ENCODE data around the gene EPB41L4B. TPM values are rescaled to one million over a fixed set of nuclear protein-coding genes. Genes with fewer than 3 reads are reported as not detected.
"Not testable (repeated sequence)": the region's sequence is repeated elsewhere in the genome, so short reads cannot be mapped to it uniquely, and the experiment has no call there.

Gene EPB41L4B
- total RNA-seq, 2 experiments from 2014 or later: 0.34 TPM

GRCh38 chr9:109342878-109343277, 22.0 kb upstream of the EPB41L4B start:
- intact Hi-C loops (cut with micrococcal nuclease): no loop called here
- Mint-ChIP-seq H3K27ac (no peak overlapping the region), H3K9me3 (no peaks in the 10 kb centered on the region), H3K4me3 (no peak overlapping the region), H3K36me3 (ENCODE audit: low read depth) (no peaks in the 10 kb centered on the region), H3K27me3 (no peaks in the 10 kb centered on the region), H3K4me1 (ENCODE audit: low read depth) (no peaks in the 10 kb centered on the region)
- ChIA-PET POLR2A (no interaction called here), CTCF (no interaction called here)
- ATAC-seq (no peak), DNase-seq (no peak)
- TF ChIP-seq CTCF (IDR thresholded peaks at IDR 0.05): no peak

GRCh38 chr9:109341561-109341960, 20.7 kb upstream of the EPB41L4B start:
- POLR2A ChIA-PET: no interaction called here
- CTCF ChIA-PET: no interaction called here
- no peaks in the 10 kb centered on the region for H3K4me1 Mint-ChIP-seq (ENCODE audit: low read depth)
- no peak overlapping the region for H3K4me3 Mint-ChIP-seq
- H3K27ac Mint-ChIP-seq: no peak overlapping the region
- no peak for ATAC-seq
- no peaks in the 10 kb centered on the region for H3K36me3 Mint-ChIP-seq (ENCODE audit: low read depth)
- TF ChIP-seq CTCF (IDR thresholded peaks at IDR 0.05): no peak
- H3K27me3 Mint-ChIP-seq: no peaks in the 10 kb centered on the region
- intact Hi-C loops (cut with micrococcal nuclease): no loop called here
- DNase-seq: no peak
- H3K9me3 Mint-ChIP-seq: no peaks in the 10 kb centered on the region

- H3K36me3 Mint-ChIP-seq (ENCODE audit: low read depth); intact Hi-C loops (cut with micrococcal nuclease); H3K4me3 Mint-ChIP-seq; H3K27me3 Mint-ChIP-seq; H3K9me3 Mint-ChIP-seq; ATAC-seq; CTCF ChIA-PET; H3K4me1 Mint-ChIP-seq (ENCODE audit: low read depth); POLR2A ChIA-PET; DNase-seq; H3K27ac Mint-ChIP-seq: not testable (repeated sequence)
These were observed 20.1 kb upstream of the EPB41L4B start for GRCh38 chr9:109340979-109341378.

GRCh38 chr9:109336409-109336808, 15.6 kb upstream of the EPB41L4B start:
- no peak for TF ChIP-seq CTCF (IDR thresholded peaks at IDR 0.05)
- CTCF ChIA-PET: no interaction called here
- intact Hi-C loops (cut with micrococcal nuclease): no loop called here
- Mint-ChIP-seq H3K4me1 (ENCODE audit: low read depth) (no peaks in the 10 kb centered on the region), H3K27ac (no peak overlapping the region), H3K9me3 (no peaks in the 10 kb centered on the region), H3K36me3 (ENCODE audit: low read depth) (no peaks in the 10 kb centered on the region), H3K27me3 (peaks cover 4% of the 10 kb centered on the region), H3K4me3 (no peak overlapping the region)
- POLR2A ChIA-PET: no interaction called here
- DNase-seq (no peak), ATAC-seq (no peak)

GRCh38 chr9:109335929-109336328, 15.1 kb upstream of the EPB41L4B start:
- POLR2A ChIA-PET: no interaction called here
- no peak for TF ChIP-seq CTCF (IDR thresholded peaks at IDR 0.05)
- no peaks in the 10 kb centered on the region for H3K9me3 Mint-ChIP-seq
- intact Hi-C loops (cut with micrococcal nuclease): no loop called here
- no peak overlapping the region for H3K27ac Mint-ChIP-seq
- no peaks in the 10 kb centered on the region for H3K36me3 Mint-ChIP-seq (ENCODE audit: low read depth)
- peaks cover 4% of the 10 kb centered on the region for H3K27me3 Mint-ChIP-seq
- ATAC-seq (no peak), DNase-seq (no peak)
- H3K4me3 Mint-ChIP-seq: no peak overlapping the region
- H3K4me1 Mint-ChIP-seq (ENCODE audit: low read depth): no peaks in the 10 kb centered on the region
- CTCF ChIA-PET: no interaction called here

GRCh38 chr9:109335121-109335520, 14.3 kb upstream of the EPB41L4B start:
- Mint-ChIP-seq H3K9me3 (no peaks in the 10 kb centered on the region), H3K27ac (no peak overlapping the region), H3K36me3 (ENCODE audit: low read depth) (no peaks in the 10 kb centered on the region), H3K4me1 (ENCODE audit: low read depth) (no peaks in the 10 kb centered on the region), H3K27me3 (peaks cover 4% of the 10 kb centered on the region), H3K4me3 (no peak overlapping the region)
- DNase-seq (no peak), ATAC-seq (no peak)
- CTCF ChIA-PET: no interaction called here
- intact Hi-C loops (cut with micrococcal nuclease): no loop called here
- POLR2A ChIA-PET: no interaction called here
- no peak for TF ChIP-seq CTCF (IDR thresholded peaks at IDR 0.05)
